Loucy (cell line): ENCODE results near the gene CCDC85C.

ENCODE experiments used
- H2AFZ ChIP-seq: fragments of 200-600 bp; sonication (generic); 2 replicates; pipeline ENCODE4 v1.6.0; 2016; ENCODE audit warnings: antibody characterized with exemption, mild to moderate bottlenecking, low read length, moderate library complexity
- H3F3A ChIP-seq: fragments of 200-600 bp; 2 replicates; pipeline ENCODE4 v1.6.0; 2016; ENCODE audit warnings: antibody characterized with exemption, low read depth, mild to moderate bottlenecking
- H3K27me3 ChIP-seq: fragments of 200-600 bp; sonication (generic); 2 replicates; pipeline ENCODE4 v1.6.1; 2014; ENCODE audit warnings: low read length, mild to moderate bottlenecking; ENCODE audit not compliant: insufficient read depth, poor library complexity, severe bottlenecking
- H3K36me3 ChIP-seq: fragments of 200-600 bp; sonication (generic); 2 replicates; pipeline ENCODE4 v1.6.1; 2016; ENCODE audit warnings: low read length; ENCODE audit not compliant: insufficient read depth
- H3K4me1 ChIP-seq: fragments of 200-600 bp; sonication (generic); 2 replicates; pipeline ENCODE4 v1.5.1; 2014; ENCODE audit warnings: low read length, mild to moderate bottlenecking; ENCODE audit not compliant: insufficient read depth, poor library complexity, severe bottlenecking
- H3K4me2 ChIP-seq: fragments of 200-600 bp; sonication (generic); 2 replicates; pipeline ENCODE4 v1.6.0; 2014; ENCODE audit warnings: antibody characterized with exemption, low read length, low read depth, mild to moderate bottlenecking; ENCODE audit not compliant: poor library complexity, severe bottlenecking
- H3K4me3 ChIP-seq: fragments of 200-600 bp; sonication (generic); 2 replicates; pipeline ENCODE4 v1.5.1; 2014; ENCODE audit warnings: low read length, mild to moderate bottlenecking, mixed read lengths; ENCODE audit not compliant: poor library complexity, severe bottlenecking
- H3K79me2 ChIP-seq: fragments of 200-600 bp; sonication (generic); 2 replicates; pipeline ENCODE4 v1.6.1; 2014; ENCODE audit warnings: low read length; ENCODE audit not compliant: insufficient read depth
- H3K9ac ChIP-seq: fragments of 200-600 bp; sonication (generic); 2 replicates; pipeline ENCODE4 v1.6.0; 2014; ENCODE audit warnings: mild to moderate bottlenecking, low read depth, low read length, moderate library complexity; ENCODE audit not compliant: poor library complexity, severe bottlenecking
- H3K9me2 ChIP-seq: fragments of 200-600 bp; sonication (generic); replicated peaks from 2 replicates; pipeline ENCODE4 v1.6.1; 2016; ENCODE audit warnings: low read depth, low read length, mixed read lengths
- H3K9me3 ChIP-seq: fragments of 200-600 bp; sonication (generic); 2 replicates; pipeline ENCODE4 v1.6.1; 2014; ENCODE audit warnings: mild to moderate bottlenecking, antibody characterized with exemption, low read length, low read depth; ENCODE audit not compliant: insufficient read depth
- H4K20me1 ChIP-seq: fragments of 200-600 bp; sonication (generic); 2 replicates; pipeline ENCODE4 v1.6.0; 2014; ENCODE audit warnings: antibody characterized with exemption, low read length, mild to moderate bottlenecking; ENCODE audit not compliant: insufficient read depth, poor library complexity, severe bottlenecking
- EZH2phosphoT487 ChIP-seq: fragments of 200-600 bp; IDR thresholded peaks from 2 replicates; pipeline ENCODE4 v1.6.1; 2018; ENCODE audit warnings: antibody characterized with exemption, mild to moderate bottlenecking, moderate library complexity, borderline replicate concordance
- TF ChIP-seq, protein P1 (sequence below): fragments of 200-600 bp; sonication (generic); conservative IDR thresholded peaks from 2 replicates; pipeline ENCODE4 v1.5.1; 2014; ENCODE audit warnings: mild to moderate bottlenecking, antibody characterized with exemption, low read length

CCDC85C gene

DNA sequence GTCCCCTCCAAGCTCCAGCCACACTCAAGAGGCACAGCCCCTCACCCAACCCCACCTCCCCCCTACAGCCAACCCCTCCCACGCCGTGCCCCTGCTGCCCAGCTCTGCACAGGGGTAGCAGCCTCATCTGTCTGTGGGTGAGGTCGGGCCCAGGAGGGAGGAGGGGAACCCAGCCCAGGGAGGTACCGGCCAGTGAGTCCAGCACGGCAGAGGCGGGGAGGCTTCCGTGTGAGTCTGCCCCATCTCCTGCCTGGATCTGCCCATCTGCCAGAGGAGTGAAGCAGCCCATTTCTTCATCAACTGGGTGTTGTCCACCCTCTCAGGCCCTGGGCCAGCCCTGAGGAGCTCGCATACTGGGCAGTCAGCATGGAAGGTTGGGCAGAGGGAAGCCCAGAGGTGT is 68.6 kb downstream of the CCDC85C start:
- no peaks in the 10 kb centered on the region for H3F3A ChIP-seq
- no peaks in the 10 kb centered on the region for H3K9me3 ChIP-seq
- no peaks in the 10 kb centered on the region for H3K9me2 ChIP-seq
- no peak overlapping the region for H2AFZ ChIP-seq
- no peak overlapping the region for H3K4me3 ChIP-seq
- H3K9ac ChIP-seq = no peak overlapping the region
- H3K36me3 ChIP-seq = no peaks in the 10 kb centered on the region
- peaks cover 12% of the 10 kb centered on the region; the same call in 1 of the 2 replicates for H3K79me2 ChIP-seq
- H3K27me3 ChIP-seq = no peaks in the 10 kb centered on the region
- no peaks in the 10 kb centered on the region for H3K4me1 ChIP-seq
- H3K4me2 ChIP-seq = no peak overlapping the region
- no peaks in the 10 kb centered on the region for H4K20me1 ChIP-seq
- TF ChIP-seq, protein P1, sequence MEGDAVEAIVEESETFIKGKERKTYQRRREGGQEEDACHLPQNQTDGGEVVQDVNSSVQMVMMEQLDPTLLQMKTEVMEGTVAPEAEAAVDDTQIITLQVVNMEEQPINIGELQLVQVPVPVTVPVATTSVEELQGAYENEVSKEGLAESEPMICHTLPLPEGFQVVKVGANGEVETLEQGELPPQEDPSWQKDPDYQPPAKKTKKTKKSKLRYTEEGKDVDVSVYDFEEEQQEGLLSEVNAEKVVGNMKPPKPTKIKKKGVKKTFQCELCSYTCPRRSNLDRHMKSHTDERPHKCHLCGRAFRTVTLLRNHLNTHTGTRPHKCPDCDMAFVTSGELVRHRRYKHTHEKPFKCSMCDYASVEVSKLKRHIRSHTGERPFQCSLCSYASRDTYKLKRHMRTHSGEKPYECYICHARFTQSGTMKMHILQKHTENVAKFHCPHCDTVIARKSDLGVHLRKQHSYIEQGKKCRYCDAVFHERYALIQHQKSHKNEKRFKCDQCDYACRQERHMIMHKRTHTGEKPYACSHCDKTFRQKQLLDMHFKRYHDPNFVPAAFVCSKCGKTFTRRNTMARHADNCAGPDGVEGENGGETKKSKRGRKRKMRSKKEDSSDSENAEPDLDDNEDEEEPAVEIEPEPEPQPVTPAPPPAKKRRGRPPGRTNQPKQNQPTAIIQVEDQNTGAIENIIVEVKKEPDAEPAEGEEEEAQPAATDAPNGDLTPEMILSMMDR = no peak
- TF ChIP-seq EZH2phosphoT487 = no peak

DNA sequence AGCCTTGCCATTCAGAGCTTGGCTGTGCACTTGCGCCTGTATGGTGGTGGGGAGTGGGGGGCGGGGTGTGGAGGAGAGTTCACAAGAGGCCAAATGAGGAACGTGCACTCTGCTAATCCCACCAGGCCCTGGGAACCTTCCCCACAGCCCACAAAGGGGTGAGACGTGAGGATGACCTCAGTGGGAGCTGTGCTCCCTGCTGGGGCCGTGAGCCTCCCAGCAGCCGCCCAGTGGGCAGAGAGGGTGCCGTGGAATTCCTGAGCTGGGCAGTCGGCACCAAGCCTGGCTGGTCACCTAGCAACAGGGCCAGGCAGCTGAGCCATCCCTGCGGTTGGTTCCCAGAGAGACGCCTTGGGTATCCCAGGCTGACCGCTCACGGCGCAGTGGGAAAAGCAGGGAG is 69.1 kb downstream of the CCDC85C start:
- no peaks in the 10 kb centered on the region for H3K4me1 ChIP-seq
- no peak overlapping the region for H3K4me3 ChIP-seq
- H3F3A ChIP-seq = no peaks in the 10 kb centered on the region
- H3K9me2 ChIP-seq = no peaks in the 10 kb centered on the region
- H3K79me2 ChIP-seq = peaks cover 11% of the 10 kb centered on the region; the same call in 1 of the 2 replicates
- H3K9ac ChIP-seq = no peak overlapping the region
- no peaks in the 10 kb centered on the region for H4K20me1 ChIP-seq
- no peak overlapping the region for H3K4me2 ChIP-seq
- TF ChIP-seq, protein P1 = no peak
- TF ChIP-seq EZH2phosphoT487 = no peak
- H3K27me3 ChIP-seq = no peaks in the 10 kb centered on the region
- no peaks in the 10 kb centered on the region for H3K9me3 ChIP-seq
- H3K36me3 ChIP-seq = no peaks in the 10 kb centered on the region
- no peak overlapping the region for H2AFZ ChIP-seq

DNA sequence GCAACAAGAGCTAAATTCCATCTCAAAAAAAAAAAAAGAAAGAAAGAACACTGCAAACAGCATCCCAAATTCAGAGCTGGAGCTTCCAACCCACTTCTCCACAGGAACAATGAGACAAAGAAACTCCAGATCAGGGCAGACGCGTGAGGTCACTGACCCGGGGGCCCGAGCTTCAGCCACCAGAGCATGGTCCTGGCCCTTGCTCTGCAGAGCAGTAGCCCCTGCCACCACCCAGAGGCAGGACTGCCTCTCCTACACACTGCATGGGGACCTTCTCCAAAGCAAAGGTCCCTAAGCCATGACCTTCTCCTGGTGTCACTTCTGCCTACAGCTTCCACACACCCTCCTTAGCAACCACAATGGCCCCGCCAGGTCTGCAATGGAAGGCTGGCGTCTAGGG is 69.7 kb downstream of the CCDC85C start:
- Histone ChIP-seq H2AFZ (no peak overlapping the region), H3K9me3 (no peaks in the 10 kb centered on the region), H3K79me2 (peaks cover 11% of the 10 kb centered on the region; the same call in 1 of the 2 replicates), H4K20me1 (no peaks in the 10 kb centered on the region), H3K4me1 (no peaks in the 10 kb centered on the region), H3K4me3 (no peak overlapping the region), H3K9me2 (no peaks in the 10 kb centered on the region), H3K27me3 (no peaks in the 10 kb centered on the region), H3F3A (no peaks in the 10 kb centered on the region), H3K4me2 (no peak overlapping the region), H3K36me3 (no peaks in the 10 kb centered on the region), H3K9ac (no peak overlapping the region)
- TF ChIP-seq, protein P1 = no peak
- no peak for TF ChIP-seq EZH2phosphoT487
